22Rv1 (cell line): ENCODE results near the gene FRS2.

ENCODE experiments used
- ZFX ChIP-seq: fragments of 450-650 bp; IDR thresholded peaks from 2 replicates; pipeline ENCODE4 v1.6.1; 2017; ENCODE audit warnings: antibody characterized with exemption, borderline replicate concordance
- TF ChIP-seq, protein P1 (sequence below): fragments of 450-650 bp; IDR thresholded peaks from 2 replicates; pipeline ENCODE4 v1.5.1; 2017; ENCODE audit warnings: mild to moderate bottlenecking

DNA sequence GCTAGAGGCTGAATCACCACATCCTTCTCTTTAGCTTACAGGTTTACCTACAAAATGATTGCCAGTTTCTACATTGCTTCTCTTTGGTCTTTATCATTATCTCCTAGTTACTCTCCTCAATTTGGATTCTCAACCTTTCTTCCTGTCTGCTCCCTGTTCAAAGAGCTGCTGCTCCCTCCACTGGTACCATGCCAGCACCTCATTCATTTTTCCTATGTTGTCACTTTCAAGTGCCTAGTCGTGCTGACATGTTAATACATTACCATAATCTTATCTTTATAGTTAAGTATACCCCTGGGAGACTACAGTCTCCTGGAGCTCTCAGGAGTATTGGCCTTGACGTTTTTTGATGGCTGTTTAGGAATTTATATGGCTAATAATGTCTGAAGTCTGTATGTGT is 14.2 kb downstream of the FRS2 start:
- TF ChIP-seq, protein P1, sequence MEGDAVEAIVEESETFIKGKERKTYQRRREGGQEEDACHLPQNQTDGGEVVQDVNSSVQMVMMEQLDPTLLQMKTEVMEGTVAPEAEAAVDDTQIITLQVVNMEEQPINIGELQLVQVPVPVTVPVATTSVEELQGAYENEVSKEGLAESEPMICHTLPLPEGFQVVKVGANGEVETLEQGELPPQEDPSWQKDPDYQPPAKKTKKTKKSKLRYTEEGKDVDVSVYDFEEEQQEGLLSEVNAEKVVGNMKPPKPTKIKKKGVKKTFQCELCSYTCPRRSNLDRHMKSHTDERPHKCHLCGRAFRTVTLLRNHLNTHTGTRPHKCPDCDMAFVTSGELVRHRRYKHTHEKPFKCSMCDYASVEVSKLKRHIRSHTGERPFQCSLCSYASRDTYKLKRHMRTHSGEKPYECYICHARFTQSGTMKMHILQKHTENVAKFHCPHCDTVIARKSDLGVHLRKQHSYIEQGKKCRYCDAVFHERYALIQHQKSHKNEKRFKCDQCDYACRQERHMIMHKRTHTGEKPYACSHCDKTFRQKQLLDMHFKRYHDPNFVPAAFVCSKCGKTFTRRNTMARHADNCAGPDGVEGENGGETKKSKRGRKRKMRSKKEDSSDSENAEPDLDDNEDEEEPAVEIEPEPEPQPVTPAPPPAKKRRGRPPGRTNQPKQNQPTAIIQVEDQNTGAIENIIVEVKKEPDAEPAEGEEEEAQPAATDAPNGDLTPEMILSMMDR, result no peak
- no peak for TF ChIP-seq ZFX
